HepG2 (cell line): ENCODE data around the gene NGRN. TPM values are rescaled to one million over a fixed set of nuclear protein-coding genes. Genes with fewer than 3 reads are reported as not detected.
A peak's percentile ranks its signal among the peaks of the same experiment; 100 is the strongest.

Experiments
- BCL6 ChIP-seq: IDR thresholded peaks from 2 replicates; pipeline ENCODE4 v1.6.1; 2016; ENCODE audit warnings: missing genetic modification reagents, missing compliant biosample characterization
- FIP1L1 ChIP-seq: fragments of 200-400 bp; formaldehyde crosslinking; IDR thresholded peaks from 2 replicates; pipeline ENCODE4 v1.6.1; 2018; ENCODE audit warnings: low read depth, mild to moderate bottlenecking, low read length, moderate library complexity, borderline replicate concordance; ENCODE audit not compliant: insufficient read depth
- HNRNPLL ChIP-seq: fragments of 200-400 bp; formaldehyde crosslinking; IDR thresholded peaks from 2 replicates; pipeline ENCODE4 v1.6.1; 2017; ENCODE audit warnings: mild to moderate bottlenecking, low read depth, low read length; ENCODE audit not compliant: poor library complexity, severe bottlenecking
- NFE2 ChIP-seq: sonication (generic); formaldehyde crosslinking; IDR thresholded peaks from 2 replicates; pipeline ENCODE4 v1.4.0; 2020; ENCODE audit warnings: missing genetic modification reagents
- NRL ChIP-seq: sonication (generic); formaldehyde crosslinking; IDR thresholded peaks from 2 replicates; pipeline ENCODE4 v1.5.0; 2020; ENCODE audit warnings: missing genetic modification reagents, mild to moderate bottlenecking, moderate library complexity, borderline replicate concordance
- RBM22 ChIP-seq: fragments of 200-400 bp; formaldehyde crosslinking; optimal IDR thresholded peaks from 2 replicates; pipeline ENCODE3; 2017; ENCODE audit warnings: mild to moderate bottlenecking, low read length, moderate library complexity
- SMAD3 ChIP-seq: sonication (generic); formaldehyde crosslinking; IDR thresholded peaks from 2 replicates; pipeline ENCODE4 v1.4.0; 2020; ENCODE audit warnings: missing genetic modification reagents
- SNAI1 ChIP-seq: sonication (generic); formaldehyde crosslinking; IDR thresholded peaks from 2 replicates; pipeline ENCODE4 v1.5.0; 2020; ENCODE audit warnings: mild to moderate bottlenecking, missing genetic modification reagents, borderline replicate concordance
- SP4 ChIP-seq: sonication (generic); formaldehyde crosslinking; IDR thresholded peaks from 2 replicates; pipeline ENCODE4 v1.8.1; 2023; ENCODE audit warnings: mild to moderate bottlenecking, missing genetic modification reagents
- ZBTB3 ChIP-seq: sonication (generic); formaldehyde crosslinking; IDR thresholded peaks from 2 replicates; pipeline ENCODE4 v1.4.0; 2020; ENCODE audit warnings: low read depth, mild to moderate bottlenecking, moderate library complexity, missing genetic modification reagents, borderline replicate concordance
- ZBTB38 ChIP-seq: sonication (generic); formaldehyde crosslinking; IDR thresholded peaks from 2 replicates; pipeline ENCODE4 v1.5.1; 2020; ENCODE audit warnings: mild to moderate bottlenecking, missing genetic modification reagents
- ZNF234 ChIP-seq: sonication (generic); formaldehyde crosslinking; conservative IDR thresholded peaks from 2 replicates; pipeline ENCODE4 v1.5.1; 2020; ENCODE audit warnings: mild to moderate bottlenecking, missing genetic modification reagents
- ZNF274 ChIP-seq: sonication (generic); formaldehyde crosslinking; IDR thresholded peaks from 2 replicates; pipeline ENCODE4 v1.5.1; 2020; ENCODE audit warnings: mild to moderate bottlenecking, missing genetic modification reagents
- ZNF337 ChIP-seq: sonication (generic); formaldehyde crosslinking; IDR thresholded peaks from 2 replicates; pipeline ENCODE4 v1.5.1; 2020; ENCODE audit warnings: missing genetic modification reagents, low read depth, mild to moderate bottlenecking, borderline replicate concordance
- ZNF383 ChIP-seq: sonication (generic); formaldehyde crosslinking; IDR thresholded peaks from 2 replicates; pipeline ENCODE4 v1.4.0; 2020; ENCODE audit warnings: missing genetic modification reagents, mild to moderate bottlenecking, borderline replicate concordance
- ZNF430 ChIP-seq: sonication (generic); formaldehyde crosslinking; IDR thresholded peaks from 2 replicates; pipeline ENCODE4 v1.9.0; 2021; ENCODE audit warnings: mild to moderate bottlenecking, missing genetic modification reagents
- ZNF605 ChIP-seq: sonication (generic); formaldehyde crosslinking; IDR thresholded peaks from 2 replicates; pipeline ENCODE4 v1.8.0; 2022; ENCODE audit warnings: mild to moderate bottlenecking, missing genetic modification reagents
- ZNF710 ChIP-seq: sonication (generic); formaldehyde crosslinking; IDR thresholded peaks from 2 replicates; pipeline ENCODE4 v1.5.0; 2020; ENCODE audit warnings: mild to moderate bottlenecking, missing genetic modification reagents, borderline replicate concordance
- ZNF790 ChIP-seq: sonication (generic); formaldehyde crosslinking; IDR thresholded peaks from 2 replicates; pipeline ENCODE4 v1.8.0; 2022; ENCODE audit warnings: missing genetic modification reagents, mild to moderate bottlenecking, borderline replicate concordance
- polyA plus RNA-seq, 8 experiments: library from polyadenylated mRNA; depleted of rRNA in 3 of 8; stranded (reverse) in 7 of 8; unstranded in 1 of 8; fragments of >200 nt; fragmentation: Illumina TruSeq in 4 of 8; extraction: Trizol in 4 of 8; gene quantifications; 2 replicates each; pipeline versions ENCODE4 v1.2.1 to v1.2.3, GENCODE V29; 2011 to 2016; ENCODE audit warnings: low read depth in 4 of 8, missing spikeins in 1 of 8, mixed read lengths in 1 of 8; ENCODE audit not compliant: insufficient read depth in 1 of 8
- total RNA-seq, 5 experiments: library from RNA; depleted of rRNA; stranded (reverse); fragments of >200 nt; fragmentation: Illumina TruSeq; extraction: Trizol; gene quantifications; 2 replicates each; pipeline ENCODE4 v1.2.3, GENCODE V29; 2016; ENCODE audit warnings: low read depth in 1 of 5

The NGRN gene
- total and polyA plus RNA-seq, 2 of the 13 experiments (the other 11 are each of a cell fraction or from before 2014, with no cell fraction given), result 39.8 to 63.7 TPM

DNA sequence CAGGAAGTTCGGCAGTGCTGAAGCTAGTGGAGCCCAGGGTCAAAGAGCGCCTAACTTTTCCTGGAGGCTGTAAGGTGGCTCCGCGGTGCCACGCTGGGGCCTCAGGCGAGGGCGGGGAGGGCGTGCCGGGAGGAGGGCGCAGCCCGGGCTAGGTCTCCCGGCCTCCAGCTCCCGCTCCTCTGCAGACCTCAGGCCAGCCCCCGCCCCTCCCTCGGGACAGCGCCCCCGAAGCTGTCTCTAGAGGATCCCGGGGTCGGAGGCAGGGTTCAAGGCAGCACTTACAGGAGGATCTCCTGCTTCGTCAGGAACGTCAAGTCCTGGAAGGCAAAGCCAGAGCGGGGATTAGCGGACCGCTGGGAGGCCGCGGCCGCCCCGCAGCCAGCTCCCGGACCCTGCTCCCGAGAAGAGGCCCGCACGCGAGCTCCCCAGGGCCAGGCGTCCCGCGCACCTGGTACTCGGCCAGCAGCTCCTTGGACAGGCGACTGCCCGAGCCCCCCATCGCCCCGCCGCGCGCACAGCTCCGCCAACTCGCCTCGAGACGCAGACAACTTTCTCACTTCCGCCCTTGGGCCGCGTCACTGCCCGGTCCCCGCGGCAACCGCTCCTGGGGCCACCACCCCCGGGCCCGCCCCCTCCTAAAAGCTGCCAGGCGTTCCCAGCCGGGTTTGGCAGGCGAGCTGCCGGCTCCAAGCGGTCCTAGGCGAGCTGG is 31.9 kb upstream of the NGRN start, which contains the start of gene CIB1 (continued):
- TF ChIP-seq SMAD3 (CRISPR knock-in tag) (no peak), ZNF710 (peak; percentile 65; the same call in 1 of the 2 replicates), FIP1L1 (0 out of 2 replicates have a peak, but pooled peaks have one; percentile 38), ZNF430 (peak; percentile 42; the same call in 1 of the 2 replicates), NRL (CRISPR knock-in tag) (peak; percentile 28; the same call in 1 of the 2 replicates), ZBTB3 (CRISPR knock-in tag) (no peak), ZNF790 (CRISPR knock-in tag) (peak; percentile 58; the same call in 1 of the 2 replicates), ZNF383 (no peak), HNRNPLL (peak; percentile 51), ZBTB38 (CRISPR knock-in tag) (0 out of 2 replicates have a peak, but pooled peaks have one; percentile 12), ZNF274 (CRISPR knock-in tag) (peak; percentile 71), SP4 (CRISPR knock-in tag) (no peak), ZNF337 (peak; percentile 43; the same call in 1 of the 2 replicates), ZNF605 (CRISPR knock-in tag) (peak; percentile 83), RBM22 (no peak), SNAI1 (CRISPR knock-in tag) (no peak; the same call in 1 of the 2 replicates), NFE2 (CRISPR knock-in tag) (no peak), ZNF234 (CRISPR knock-in tag) (0 out of 2 replicates have a peak, but pooled peaks have one; percentile 45), BCL6 (CRISPR knock-in tag) (peak; percentile 74)
